HG03558 (cell line): Measurements from ENCODE around the gene ANXA4.

Experiments used
- ATAC-seq: cut with Tn5 transposase; IDR thresholded peaks from one replicate; pipeline ENCODE4 v1.9.1; 2021; ENCODE audit warnings: moderate number of reproducible peaks; ENCODE audit not compliant: unreplicated experiment; ENCODE audit errors: extremely low read depth

Gene ANXA4

GRCh38 chr2:69774984-69775982 lies 33.3 kb downstream of the ANXA4 start:
- ATAC-seq, result no peak

GRCh38 chr2:69776886-69777785 lies 35.2 kb downstream of the ANXA4 start:
- no peak for ATAC-seq

- ATAC-seq, result no peak
Measured at GRCh38 chr2:69777786-69778105, 35.8 kb downstream of the ANXA4 start.

GRCh38 chr2:69779258-69780001 lies 37.5 kb downstream of the ANXA4 start:
- no peak for ATAC-seq

- ATAC-seq, result no peak
Measured at GRCh38 chr2:69780921-69781320, 39.0 kb downstream of the ANXA4 start.

GRCh38 chr2:69781321-69782248 lies 39.7 kb downstream of the ANXA4 start:
- ATAC-seq, result no peak

GRCh38 chr2:69784228-69784627 lies 42.3 kb downstream of the ANXA4 start:
- ATAC-seq, result no peak

GRCh38 chr2:69785358-69785757 lies 43.4 kb downstream of the ANXA4 start:
- no peak for ATAC-seq

- ATAC-seq, result no peak
Measured at GRCh38 chr2:69786052-69786560, 44.2 kb downstream of the ANXA4 start.

- ATAC-seq, result no peak
Measured at GRCh38 chr2:69789175-69789721, 47.3 kb downstream of the ANXA4 start.

GRCh38 chr2:69789772-69790600 lies 48.1 kb downstream of the ANXA4 start:
- ATAC-seq, result no peak

- ATAC-seq, result no peak
Measured at GRCh38 chr2:69790601-69790959, 48.6 kb downstream of the ANXA4 start.

GRCh38 chr2:69791045-69791444 lies 49.1 kb downstream of the ANXA4 start:
- no peak for ATAC-seq

GRCh38 chr2:69796174-69796573 lies 54.2 kb downstream of the ANXA4 start:
- ATAC-seq, result no peak

- no peak for ATAC-seq
Measured at GRCh38 chr2:69797235-69797634, 55.3 kb downstream of the ANXA4 start.

GRCh38 chr2:69797836-69798289 lies 55.9 kb downstream of the ANXA4 start:
- ATAC-seq, result no peak

- ATAC-seq, result no peak
Measured at GRCh38 chr2:69798290-69798908, 56.5 kb downstream of the ANXA4 start.
